ENCODE measurements around the gene FAM135A. TPM values are rescaled to one million over a fixed set of nuclear protein-coding genes. Genes with fewer than 3 reads are reported as not detected.

FAM135A gene
- total RNA-seq, 1 experiment from 2014 or later = 31.0 TPM

GRCh38 chr6:70456735-70457134, 43.4 kb downstream of the FAM135A start:
- Histone ChIP-seq H3K27ac (ENCODE audit: insufficient read length, low read depth, low read length) (no peak overlapping the region), H3K27me3 (ENCODE audit: insufficient read depth, low read length) (no peaks in the 10 kb centered on the region), H3K4ac (ENCODE audit: low read depth, low read length) (no peak overlapping the region), H3K14ac (ENCODE audit: insufficient read depth, low read length) (no peak overlapping the region), H3K9me3 (ENCODE audit: control insufficient read depth, low read depth, low read length) (no peaks in the 10 kb centered on the region), H3K18ac (ENCODE audit: insufficient read length, low read depth, low read length) (no peak overlapping the region), H4K5ac (ENCODE audit: insufficient read length, low read depth, low read length) (no peak overlapping the region), H4K91ac (ENCODE audit: insufficient read length, low read depth, low read length) (no peak overlapping the region), H3K23ac (ENCODE audit: insufficient read length, low read depth, low read length) (no peak overlapping the region), H4K8ac (replicated peaks; ENCODE audit: insufficient read length, low read depth, low read length) (no peak overlapping the region), H3K4me2 (ENCODE audit: insufficient read depth, insufficient read length, low read length) (no peak overlapping the region), H3T11ph (ENCODE audit: low read length) (no peak overlapping the region), H3K56ac (ENCODE audit: insufficient read length, low read depth, low read length) (no peak overlapping the region), H3K9ac (ENCODE audit: extremely low read depth, insufficient read length, low read length) (no peak overlapping the region), H4K20me1 (ENCODE audit: control insufficient read depth, insufficient read depth, insufficient read length) (no peaks in the 10 kb centered on the region), H3K79me2 (ENCODE audit: insufficient read depth, low read length) (no peaks in the 10 kb centered on the region), H2BK5ac (ENCODE audit: insufficient read length, low read length) (no peak overlapping the region), H2BK12ac (ENCODE audit: insufficient read length, low read depth, low read length) (no peak overlapping the region), H2AK5ac (ENCODE audit: insufficient read length, low read length) (no peak overlapping the region), H3K4me1 (ENCODE audit: insufficient read depth, low read length) (no peaks in the 10 kb centered on the region), H3K79me1 (ENCODE audit: insufficient read depth, low read depth, low read length, poor library complexity, severe bottlenecking) (peaks cover 3% of the 10 kb centered on the region), H2BK20ac (ENCODE audit: low read depth, low read length, poor library complexity, severe bottlenecking) (no peak overlapping the region), H2BK15ac (ENCODE audit: low read depth, low read length) (no peak overlapping the region), H2BK120ac (ENCODE audit: low read depth, low read length, poor library complexity, severe bottlenecking) (no peak overlapping the region), H2AFZ (ENCODE audit: low read length) (no peak overlapping the region), H3K23me2 (ENCODE audit: insufficient read length, low read depth, low read length, poor library complexity, severe bottlenecking) (no peaks in the 10 kb centered on the region)
- Mint-ChIP-seq H3K4me1 (no peaks in the 10 kb centered on the region), H3K27ac (no peak overlapping the region; a peak in 1 of 7 replicates), H3K4me3 (no peak overlapping the region), H3K9me3 (peaks cover 0 to 4% of the 10 kb centered on the region in 2 experiments; a peak in 3 of 5 replicates), H3K27me3 (ENCODE audit: low read depth) (no peaks in the 10 kb centered on the region), H3K36me3 (ENCODE audit: insufficient read depth in 1 of 3, low read depth in 3 of 3) (peaks cover 17 to 38% (median 36%) of the 10 kb centered on the region in 3 experiments)
- WGBS (ENCODE audit: extremely low coverage, insufficient read length, low lambda C conversion rate) = no CpG with 5 or more reads among the region's 1 CpG
- DNase-seq = no peak
- no peak for TF ChIP-seq CTCF (conservative IDR thresholded peaks at IDR 0.05)
